Small intestine (tissue), 16 donors: ENCODE data around the gene PCDHB5. TPM values are rescaled to one million over a fixed set of nuclear protein-coding genes. Genes with fewer than 3 reads are reported as not detected.
A peak's percentile ranks its signal among the peaks of the same experiment; 100 is the strongest.
"Not testable (repeated sequence)": the region's sequence is repeated elsewhere in the genome, so short reads cannot be mapped to it uniquely, and the experiment has no call there.

Source experiments
- DNase-seq, 2 donors: peaks; one replicate each; pipeline versions ENCODE4 v3.0.0 to v3.0.0-alpha.2; 2013
- FAIRE-seq: peaks from 2 replicates; lab custom pipeline; 2012; peaks lifted over from hg19 to GRCh38; lab: Jason Lieb, UNC
- H3K27ac ChIP-seq, 3 donors: one replicate each; pipeline ENCODE4 v1.5.1; 2013; ENCODE audit warnings: low read length in 2 of 3, mild to moderate bottlenecking in 2 of 3, control low read depth in 1 of 3, inconsistent platforms in 1 of 3, low read depth in 1 of 3, moderate library complexity in 1 of 3
- H3K27me3 ChIP-seq, 3 donors: one replicate each; pipeline ENCODE4 v1.6.1; 2013; ENCODE audit warnings: low read length in 3 of 3, inconsistent platforms in 1 of 3; ENCODE audit not compliant: control insufficient read depth in 3 of 3, insufficient read depth in 3 of 3
- H3K36me3 ChIP-seq, 3 donors: one replicate each; pipeline ENCODE4 v1.6.1; 2013; ENCODE audit warnings: low read length in 3 of 3, inconsistent platforms in 1 of 3, low read depth in 1 of 3, mild to moderate bottlenecking in 1 of 3, moderate library complexity in 1 of 3; ENCODE audit not compliant: control insufficient read depth in 3 of 3, insufficient read depth in 2 of 3
- H3K4me1 ChIP-seq, 3 donors: one replicate each; pipeline ENCODE4 v1.6.1; 2013; ENCODE audit warnings: low read length in 2 of 3, inconsistent platforms in 1 of 3, low read depth in 1 of 3, mild to moderate bottlenecking in 1 of 3, moderate library complexity in 1 of 3; ENCODE audit not compliant: control insufficient read depth in 3 of 3, insufficient read depth in 2 of 3
- H3K4me3 ChIP-seq, 3 donors: one replicate each; pipeline ENCODE4 v1.5.1; 2013; ENCODE audit warnings: low read length in 3 of 3, control low read depth in 1 of 3, inconsistent platforms in 1 of 3, low read depth in 1 of 3, mild to moderate bottlenecking in 1 of 3, moderate library complexity in 1 of 3
- H3K9me3 ChIP-seq, 2 donors: one replicate each; pipeline ENCODE4 v1.6.1; 2013; ENCODE audit warnings: low read depth in 1 of 2, low read length in 1 of 2; ENCODE audit not compliant: control insufficient read depth in 2 of 2, insufficient read depth in 1 of 2
- WGBS, 3 donors: extraction: QIAGEN DNeasy Blood & Tissue Kit; methylation state at CpG; one replicate each; pipeline ENCODE4 v1.1.7; 2013; 5-methylcytosine and 5-hydroxymethylcytosine counted together
- long read RNA-seq, 10 donors: transcript quantifications; one replicate each; lab custom pipeline, GENCODE V29; 2026
- polyA plus RNA-seq, 4 donors: library from polyadenylated mRNA; stranded (reverse) in 3 of 4; unstranded in 1 of 4; fragments of 200-250 nt in 3 of 4; fragments of 120-200 nt in 1 of 4; gene quantifications; one replicate each; pipeline versions ENCODE4 v1.2.1 to v1.2.3, GENCODE V29; 2013
- donor health status: healthy with polysubstance abuse.
- donor health status: control.
- donor health status: control.
- donor health status: Bipolar disorder and iron deficiency.
- donor health status: healthy.

The PCDHB5 gene
- under 1 TPM in 2 of 4 donors, not detected in 2; 0.91 to 0.99 TPM for polyA plus RNA-seq
- long read RNA-seq, donor 1, partial matches to known transcripts: 0 of 4 reads
- long read RNA-seq, donor 1, other reads (novel, unspliced or antisense): 0 of 4 reads
- long read RNA-seq, donor 2, partial matches to known transcripts: 0 of 1 reads
- long read RNA-seq, donor 2, other reads (novel, unspliced or antisense): 0 of 1 reads
- long read RNA-seq, donor 3, transcript PCDHB5-201 (1 exons, 3,408 nt): major isoform, 5 of 5 reads
- long read RNA-seq, donor 3, partial matches to known transcripts: 0 of 5 reads
- long read RNA-seq, donor 3, other reads (novel, unspliced or antisense): 0 of 5 reads
- long read RNA-seq, donor 4, partial matches to known transcripts: 0 of 1 reads
- long read RNA-seq, donor 4, other reads (novel, unspliced or antisense): 0 of 1 reads
- long read RNA-seq, donor 5, partial matches to known transcripts: 0 of 1 reads
- long read RNA-seq, donor 5, other reads (novel, unspliced or antisense): 0 of 1 reads
- long read RNA-seq, donor 6: 0 reads
- long read RNA-seq, donor 7, partial matches to known transcripts: 0 of 3 reads
- long read RNA-seq, donor 7, other reads (novel, unspliced or antisense): 0 of 3 reads
- long read RNA-seq, donor 8: 0 reads
- long read RNA-seq, donor 9: 0 reads
- long read RNA-seq, donor 10, partial matches to known transcripts: 0 of 4 reads
- long read RNA-seq, donor 10, other reads (novel, unspliced or antisense): 0 of 4 reads

DNA sequence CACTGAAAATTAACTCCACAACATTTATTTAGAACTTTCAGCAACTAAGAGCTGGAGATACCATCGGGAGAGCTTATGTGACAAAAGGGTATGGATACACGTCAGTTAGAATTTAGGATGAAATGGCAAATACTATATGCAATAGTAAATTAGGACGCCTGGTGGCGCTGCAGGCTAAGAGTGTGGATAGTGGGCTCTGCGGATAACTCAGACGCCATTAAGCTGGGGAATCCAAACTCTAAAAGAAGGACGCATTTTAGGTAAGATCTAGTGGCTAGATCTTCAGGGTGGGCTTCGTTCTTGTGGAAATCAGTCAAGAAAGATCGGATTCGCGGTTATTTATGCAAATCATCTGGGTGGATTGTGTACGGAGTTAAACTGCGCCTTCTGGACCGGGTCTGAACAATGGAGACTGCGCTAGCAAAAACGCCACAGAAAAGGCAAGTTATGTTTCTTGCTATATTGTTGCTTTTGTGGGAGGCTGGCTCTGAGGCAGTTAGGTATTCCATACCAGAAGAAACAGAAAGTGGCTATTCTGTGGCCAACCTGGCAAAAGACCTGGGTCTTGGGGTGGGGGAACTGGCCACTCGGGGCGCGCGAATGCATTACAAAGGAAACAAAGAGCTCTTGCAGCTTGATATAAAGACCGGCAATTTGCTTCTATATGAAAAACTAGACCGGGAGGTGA lies at the start of gene PCDHB5:
Gene PCDHB5 (plus strand): TSS at position 177 of the 688 bp plus-strand sequence. CDS start 229 bp downstream, at position 406.
- WGBS, 3 donors: 22 to 38% (median 32%) methylated on average over 22 of the region's 22 CpGs
- no peaks in the 10 kb centered on the region for H3K27me3 ChIP-seq
- H3K4me3 ChIP-seq: peak within 1 kb of the TSS in 1 of 3 donors; percentile 9
- no peaks in the 10 kb centered on the region for H3K4me1 ChIP-seq
- no peak for FAIRE-seq
- H3K27ac ChIP-seq: no peak within 1 kb of the TSS
- no peaks in the 10 kb centered on the region for H3K36me3 ChIP-seq
- no peak for DNase-seq
- peaks cover 1 to 23% of the 10 kb centered on the region in 2 donors for H3K9me3 ChIP-seq

DNA sequence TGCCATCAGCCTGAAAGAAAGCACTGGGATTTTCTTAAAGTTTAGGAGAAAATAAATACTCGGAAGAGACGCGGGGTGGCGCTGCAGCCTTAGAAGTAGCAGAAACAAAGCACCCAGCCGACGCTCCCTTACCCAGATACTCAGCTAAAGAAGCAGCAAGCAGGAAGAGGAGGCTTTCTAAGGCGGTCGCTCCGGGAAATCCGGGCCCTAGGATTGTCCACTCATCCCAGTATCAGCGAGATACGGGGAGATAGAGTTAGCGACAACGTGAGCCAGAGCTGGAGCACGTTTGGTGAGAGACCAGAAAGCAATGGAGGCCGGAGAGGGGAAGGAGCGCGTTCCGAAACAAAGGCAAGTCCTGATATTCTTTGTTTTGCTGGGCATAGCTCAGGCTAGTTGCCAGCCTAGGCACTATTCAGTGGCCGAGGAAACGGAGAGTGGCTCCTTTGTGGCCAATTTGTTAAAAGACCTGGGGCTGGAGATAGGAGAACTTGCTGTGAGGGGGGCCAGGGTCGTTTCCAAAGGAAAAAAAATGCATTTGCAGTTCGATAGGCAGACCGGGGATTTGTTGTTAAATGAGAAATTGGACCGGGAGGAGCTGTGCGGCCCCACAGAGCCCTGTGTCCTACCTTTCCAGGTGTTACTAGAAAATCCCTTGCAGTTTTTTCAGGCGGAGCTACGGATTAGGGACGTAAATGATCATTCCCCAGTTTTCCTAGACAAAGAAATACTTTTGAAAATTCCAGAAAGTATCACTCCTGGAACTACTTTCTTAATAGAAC lies 40.3 kb upstream of the PCDHB5 start, which contains the start of gene PCDHB2:
Gene PCDHB2 (plus strand): TSS at position 135 of the 782 bp plus-strand sequence. CDS start 176 bp downstream, at position 311.
- Histone ChIP-seq H3K9me3 (peaks cover 0 to 15% of the 10 kb centered on the region in 2 donors), H3K27me3 (peaks cover 0 to 2% (median 1%) of the 10 kb centered on the region in 3 donors), H3K36me3 (no peaks in the 10 kb centered on the region), H3K4me1 (no peaks in the 10 kb centered on the region), H3K4me3 (peak within 1 kb of the TSS in 1 of 3 donors; percentile 18), H3K27ac (no peak within 1 kb of the TSS)
- FAIRE-seq (no peak), DNase-seq (no peak)
- 19 to 31% (median 30%) methylated on average over 29 of the region's 29 CpGs for WGBS, 3 donors

DNA sequence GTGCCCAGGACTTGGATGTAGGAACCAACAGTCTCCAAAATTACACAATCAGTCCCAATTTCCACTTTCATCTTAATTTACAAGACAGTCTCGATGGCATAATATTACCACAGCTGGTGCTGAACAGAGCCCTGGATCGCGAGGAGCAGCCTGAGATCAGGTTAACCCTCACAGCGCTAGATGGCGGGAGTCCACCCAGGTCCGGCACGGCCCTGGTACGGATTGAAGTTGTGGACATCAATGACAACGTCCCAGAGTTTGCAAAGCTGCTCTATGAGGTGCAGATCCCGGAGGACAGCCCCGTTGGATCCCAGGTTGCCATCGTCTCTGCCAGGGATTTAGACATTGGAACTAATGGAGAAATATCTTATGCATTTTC lies 39.8 kb upstream of the PCDHB5 start:
- Histone ChIP-seq H3K4me1 (no peaks in the 10 kb centered on the region), H3K36me3 (no peaks in the 10 kb centered on the region), H3K27ac (no peak overlapping the region), H3K27me3 (peaks cover 0 to 2% (median 1%) of the 10 kb centered on the region in 3 donors), H3K4me3 (no peak overlapping the region), H3K9me3 (peaks cover 0 to 17% of the 10 kb centered on the region in 2 donors)
- DNase-seq (no peak), FAIRE-seq (no peak)
- 47 to 60% (median 57%) methylated on average over 12 of the region's 12 CpGs for WGBS, 3 donors

DNA sequence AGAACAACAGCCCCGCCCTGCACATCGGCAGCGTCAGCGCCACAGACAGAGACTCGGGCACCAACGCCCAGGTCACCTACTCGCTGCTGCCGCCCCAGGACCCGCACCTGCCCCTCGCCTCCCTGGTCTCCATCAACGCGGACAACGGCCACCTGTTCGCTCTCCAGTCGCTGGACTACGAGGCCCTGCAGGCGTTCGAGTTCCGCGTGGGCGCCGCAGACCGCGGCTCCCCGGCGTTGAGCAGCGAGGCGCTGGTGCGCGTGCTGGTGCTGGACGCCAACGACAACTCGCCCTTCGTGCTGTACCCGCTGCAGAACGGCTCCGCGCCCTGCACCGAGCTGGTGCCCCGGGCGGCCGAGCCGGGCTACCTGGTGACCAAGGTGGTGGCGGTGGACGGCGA lies 38.8 kb upstream of the PCDHB5 start:
- not testable (repeated sequence) for H3K27ac ChIP-seq, H3K27me3 ChIP-seq, FAIRE-seq, H3K4me3 ChIP-seq, DNase-seq, H3K36me3 ChIP-seq, H3K4me1 ChIP-seq
- 48 to 71% (median 70%) methylated on average over 20 to 34 of the region's 46 CpGs for whole genome bisulfite sequencing, 3 donors
- peaks cover 2 to 25% of the 10 kb centered on the region in 2 donors for H3K9me3 ChIP-seq

GRCh38 chr5:141096586-141096985 lies 38.4 kb upstream of the PCDHB5 start:
- 42 to 64% (median 54%) methylated on average over 10 to 35 of the region's 38 CpGs for WGBS, 3 donors
- not testable (repeated sequence) for H3K27ac ChIP-seq, H3K27me3 ChIP-seq

GRCh38 chr5:141100243-141100805 lies 34.7 kb upstream of the PCDHB5 start, which contains the start of gene PCDHB3:
PCDHB3 (plus strand) TSS chr5:141100473; CDS start chr5:141100650, 177 bp downstream.
- FAIRE-seq (no peak), DNase-seq (peak in 1 of 2 donors; percentile 7)
- Histone ChIP-seq H3K9me3 (peaks cover 2 to 22% of the 10 kb centered on the region in 2 donors), H3K36me3 (no peaks in the 10 kb centered on the region), H3K4me1 (no peaks in the 10 kb centered on the region), H3K4me3 (peak within 1 kb of the TSS in 1 of 3 donors; percentile 7), H3K27me3 (peaks cover 0 to 2% (median 1%) of the 10 kb centered on the region in 3 donors), H3K27ac (no peak within 1 kb of the TSS)
- WGBS, 3 donors: 18 to 37% (median 32%) methylated on average over 19 of the region's 19 CpGs

More at GRCh38 chr5:141096586-141096985, 38.4 kb upstream of the PCDHB5 start:
- H3K9me3 ChIP-seq: peaks cover 2 to 29% of the 10 kb centered on the region in 2 donors
- not testable (repeated sequence) for H3K36me3 ChIP-seq, DNase-seq, FAIRE-seq, H3K4me1 ChIP-seq, H3K4me3 ChIP-seq

DNA sequence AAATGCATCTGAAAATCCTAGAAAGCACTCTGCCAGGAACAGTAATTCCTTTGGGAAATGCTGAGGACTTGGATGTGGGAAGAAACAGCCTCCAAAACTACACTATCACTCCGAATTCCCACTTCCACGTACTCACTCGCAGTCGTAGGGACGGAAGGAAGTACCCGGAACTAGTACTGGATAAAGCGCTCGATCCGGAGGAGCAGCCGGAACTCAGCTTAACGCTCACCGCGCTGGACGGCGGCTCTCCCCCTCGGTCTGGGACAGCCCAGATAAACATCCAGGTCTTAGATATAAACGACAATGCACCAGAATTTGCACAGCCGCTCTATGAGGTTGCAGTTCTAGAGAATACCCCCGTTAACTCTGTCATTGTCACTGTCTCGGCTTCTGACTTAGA lies 33.9 kb upstream of the PCDHB5 start:
- peak overlapping the region in 1 of 3 donors; percentile 7 for H3K4me3 ChIP-seq
- H3K36me3 ChIP-seq: no peaks in the 10 kb centered on the region
- no peak overlapping the region for H3K27ac ChIP-seq
- 50 to 61% (median 57%) methylated on average over 20 of the region's 20 CpGs for WGBS, 3 donors
- peaks cover 2 to 17% of the 10 kb centered on the region in 2 donors for H3K9me3 ChIP-seq
- H3K27me3 ChIP-seq: no peaks in the 10 kb centered on the region
- DNase-seq (no peak), FAIRE-seq (no peak)
- no peaks in the 10 kb centered on the region for H3K4me1 ChIP-seq
